GM12878 (cell line): ENCODE data around the gene PPP1R1B. TPM values are rescaled to one million over a fixed set of nuclear protein-coding genes. Genes with fewer than 3 reads are reported as not detected.

Experiments used
- CHD2 ChIP-seq: IDR thresholded peaks from 2 replicates; pipeline ENCODE4 v1.6.1; 2011; ENCODE audit warnings: low read depth, low read length, improper control_type of control experiment, borderline replicate concordance
- CUX1 ChIP-seq: IDR thresholded peaks from 2 replicates; pipeline ENCODE4 v1.6.1; 2012; ENCODE audit warnings: improper control_type of control experiment, low read depth, low read length; ENCODE audit not compliant: insufficient replicate concordance
- EP300 ChIP-seq, 2 experiments: fragments of 150-350 bp in 1 of 2; IDR thresholded peaks; 2 replicates each; pipeline ENCODE4 v1.6.1; 2011 to 2012; ENCODE audit warnings: low read depth in 2 of 2, low read length in 2 of 2, borderline replicate concordance in 1 of 2, improper control_type of control experiment in 1 of 2, inconsistent platforms in 1 of 2; ENCODE audit not compliant: control insufficient read depth in 1 of 2
- FOXK2 ChIP-seq: fragments of 450-650 bp; IDR thresholded peaks from 2 replicates; pipeline ENCODE4 v1.6.1; 2017; ENCODE audit warnings: mild to moderate bottlenecking, moderate library complexity
- IRF3 ChIP-seq: fragments of 450-650 bp; IDR thresholded peaks from 2 replicates; pipeline ENCODE4 v1.6.1; 2014; ENCODE audit warnings: mild to moderate bottlenecking
- MXI1 ChIP-seq: fragments of 150-350 bp; IDR thresholded peaks from 2 replicates; pipeline ENCODE4 v1.6.1; 2011; ENCODE audit warnings: low read depth, mild to moderate bottlenecking, inconsistent platforms, low read length, improper control_type of control experiment
- polyA plus RNA-seq, 11 experiments: library from polyadenylated mRNA; depleted of rRNA in 4 of 11; unstranded in 6 of 11; stranded (reverse) in 5 of 11; fragments of >200 nt; fragmentation: Nextera tagmentation in 4 of 11; fragmentation: Illumina TruSeq in 1 of 11; extraction: Ambion mirVana in 4 of 11; extraction: Trizol in 1 of 11; gene quantifications; 1 replicate in 1 of 11; 2 replicates in 10 of 11; pipeline versions ENCODE4 v1.2.1 to v1.2.3, GENCODE V29; 2011 to 2016; ENCODE audit warnings: inconsistent platforms in 2 of 11, missing spikeins in 2 of 11, low read depth in 1 of 11
- total RNA-seq, 4 experiments: library from RNA; depleted of rRNA in 3 of 4; stranded (reverse); fragments of >200 nt in 3 of 4; fragmentation: Illumina TruSeq in 1 of 4; extraction: Trizol in 1 of 4; gene quantifications; 2 replicates each; pipeline versions ENCODE4 v1.2.1 to v1.2.3, GENCODE V29; 2013 to 2021

The PPP1R1B gene
- total and polyA plus RNA-seq, 10 of the 15 experiments (the other 5 are each of a cell fraction or from before 2014, with no cell fraction given) = 0.08 TPM; not detected in 9

GRCh38 chr17:39624313-39624712 lies 2.4 kb upstream of the PPP1R1B start (continued):
- TF ChIP-seq CUX1 = no peak
- TF ChIP-seq IRF3 = no peak
- TF ChIP-seq FOXK2 = no peak
- no peak for TF ChIP-seq EP300 (IDR thresholded peaks at IDR 0.05; ENCODE audit: borderline replicate concordance in 1 of 2, control insufficient read depth in 1 of 2, low read depth in 2 of 2, low read length in 2 of 2)
- no peak for TF ChIP-seq MXI1
- TF ChIP-seq CHD2 = no peak
